Stomach (tissue), 9 donors: ENCODE data around the gene TTC38. TPM values are rescaled to one million over a fixed set of nuclear protein-coding genes. Genes with fewer than 3 reads are reported as not detected.

Experiments used
- DNase-seq, 2 donors: peaks; one replicate each; pipeline versions ENCODE4 v3.0.0 to v3.0.0-alpha.2; 2013 to 2019
- H3K27ac ChIP-seq, 5 donors: fragments of 200-600 bp in 4 of 5; sonication (generic) in 4 of 5; one replicate each; pipeline ENCODE4 v1.5.1; 2013 to 2019; ENCODE audit warnings: mild to moderate bottlenecking in 1 of 5, moderate library complexity in 1 of 5
- H3K27me3 ChIP-seq, 3 donors: fragments of 200-600 bp; sonication (generic); one replicate each; pipeline ENCODE4 v1.5.1; 2017 to 2019; ENCODE audit warnings: mixed run types in 1 of 3
- H3K36me3 ChIP-seq, 4 donors: fragments of 200-600 bp; sonication (generic); 1 replicate in 3 of 4; 2 replicates in 1 of 4; pipeline ENCODE4 v1.5.1; 2016 to 2019
- H3K4me1 ChIP-seq, 4 donors: fragments of 200-600 bp; sonication (generic); one replicate each; pipeline ENCODE4 v1.5.1; 2016 to 2019
- H3K4me3 ChIP-seq, 4 donors: fragments of 200-600 bp; sonication (generic) in 3 of 4; one replicate each; pipeline ENCODE4 v1.5.1; 2016 to 2019; ENCODE audit warnings: mild to moderate bottlenecking in 1 of 4
- H3K9me3 ChIP-seq, 4 donors: fragments of 200-600 bp; sonication (generic); one replicate each; pipeline ENCODE4 v1.5.1; 2016 to 2019
- EP300 ChIP-seq: sonication (generic); formaldehyde crosslinking; IDR thresholded peaks from one replicate; pipeline ENCODE4 v1.6.1; 2017; ENCODE audit warnings: antibody characterized with exemption
- POLR2A ChIP-seq, 4 donors: fragments of 450-650 bp; IDR thresholded peaks; one replicate each; pipeline ENCODE4 v1.6.1; 2016; ENCODE audit warnings: antibody characterized with exemption in 4 of 4, control low read depth in 2 of 4, mild to moderate bottlenecking in 1 of 4, moderate library complexity in 1 of 4
- POLR2AphosphoS5 ChIP-seq, 3 donors: sonication (generic); formaldehyde crosslinking; IDR thresholded peaks; one replicate each; pipeline ENCODE4 v1.6.1; 2016; ENCODE audit warnings: antibody characterized with exemption in 3 of 3
- WGBS, 5 donors: extraction: QIAGEN DNeasy Blood & Tissue Kit in 3 of 5; methylation state at CpG; one replicate each; pipeline versions ENCODE4 v1.1.5 to v1.1.7; 2013 to 2018; 5-methylcytosine and 5-hydroxymethylcytosine counted together
- intact Hi-C: fragments of 100-400 bp; cut with DNase I; formaldehyde crosslinking; loops from one replicate; pipeline ENCODE4 v1.15.1; 2023; ENCODE audit warnings: low total_unique reads
- polyA plus RNA-seq, 3 donors: library from polyadenylated mRNA; stranded (reverse); fragments of 200-250 nt; gene quantifications; one replicate each; pipeline ENCODE4 v1.2.3, GENCODE V29; 2013
- total RNA-seq, 5 donors: library from RNA; depleted of rRNA; stranded (reverse); fragments of >200 nt; gene quantifications; one replicate each; pipeline versions ENCODE4 v1.1.0 to v1.2.3, GENCODE V29; 2014 to 2016
- TF ChIP-seq, protein P1 (sequence below), 7 experiments: fragments of 450-650 bp in 4 of 7; fragments of 200-600 bp in 3 of 7; sonication (generic) in 3 of 7; IDR thresholded peaks; one replicate each; pipeline ENCODE4 v1.5.1; 2016 to 2019; ENCODE audit warnings: antibody characterized with exemption in 7 of 7, control low read depth in 2 of 7, mild to moderate bottlenecking in 1 of 7
- donor health status: healthy with polysubstance abuse.
- donor health status: Bipolar disorder and iron deficiency.
- donor health status: healthy.

The TTC38 gene
- total and polyA plus RNA-seq, 8 donors = 20.0 to 411 (median 38.4) TPM

DNA sequence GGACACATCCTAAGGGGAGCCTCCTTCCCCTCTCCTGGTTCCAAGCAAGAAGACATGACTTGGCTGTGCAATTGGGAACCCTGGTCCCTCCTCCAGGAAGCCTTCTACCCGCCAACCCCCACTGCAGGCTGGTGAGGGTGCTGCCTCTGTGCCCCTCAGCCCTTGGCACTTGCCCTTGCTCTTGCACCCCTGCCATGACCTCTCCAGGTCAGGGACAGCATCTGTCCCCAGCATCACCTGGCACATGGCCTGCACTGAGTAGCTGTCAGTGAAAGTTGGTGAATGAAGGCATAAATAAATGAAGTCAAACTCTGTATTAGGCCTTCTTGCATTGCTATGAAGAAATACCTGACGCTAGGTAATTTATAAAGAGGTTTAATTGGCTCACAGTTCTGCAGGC is 27.0 kb downstream of the TTC38 start:
- WGBS, 5 donors = 85 to 97% (median 93%) methylated on average over 2 of the region's 2 CpGs
- peaks cover 16 to 26% (median 22%) of the 10 kb centered on the region in 4 donors for H3K4me1 ChIP-seq
- no peak overlapping the region for H3K4me3 ChIP-seq
- no peaks in the 10 kb centered on the region for H3K27me3 ChIP-seq
- intact Hi-C loops = no loop called here
- H3K36me3 ChIP-seq = peaks cover 22 to 43% (median 42%) of the 10 kb centered on the region in 4 donors
- DNase-seq = no peak
- peaks cover 0 to 12% (median 5%) of the 10 kb centered on the region in 4 donors for H3K9me3 ChIP-seq
- no peak for TF ChIP-seq EP300
- TF ChIP-seq POLR2A (IDR thresholded peaks at IDR 0.05) = no peak
- TF ChIP-seq POLR2AphosphoS5 (IDR thresholded peaks at IDR 0.05) = no peak
- TF ChIP-seq, protein P1, sequence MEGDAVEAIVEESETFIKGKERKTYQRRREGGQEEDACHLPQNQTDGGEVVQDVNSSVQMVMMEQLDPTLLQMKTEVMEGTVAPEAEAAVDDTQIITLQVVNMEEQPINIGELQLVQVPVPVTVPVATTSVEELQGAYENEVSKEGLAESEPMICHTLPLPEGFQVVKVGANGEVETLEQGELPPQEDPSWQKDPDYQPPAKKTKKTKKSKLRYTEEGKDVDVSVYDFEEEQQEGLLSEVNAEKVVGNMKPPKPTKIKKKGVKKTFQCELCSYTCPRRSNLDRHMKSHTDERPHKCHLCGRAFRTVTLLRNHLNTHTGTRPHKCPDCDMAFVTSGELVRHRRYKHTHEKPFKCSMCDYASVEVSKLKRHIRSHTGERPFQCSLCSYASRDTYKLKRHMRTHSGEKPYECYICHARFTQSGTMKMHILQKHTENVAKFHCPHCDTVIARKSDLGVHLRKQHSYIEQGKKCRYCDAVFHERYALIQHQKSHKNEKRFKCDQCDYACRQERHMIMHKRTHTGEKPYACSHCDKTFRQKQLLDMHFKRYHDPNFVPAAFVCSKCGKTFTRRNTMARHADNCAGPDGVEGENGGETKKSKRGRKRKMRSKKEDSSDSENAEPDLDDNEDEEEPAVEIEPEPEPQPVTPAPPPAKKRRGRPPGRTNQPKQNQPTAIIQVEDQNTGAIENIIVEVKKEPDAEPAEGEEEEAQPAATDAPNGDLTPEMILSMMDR (IDR thresholded peaks at IDR 0.05) = no peak
- H3K27ac ChIP-seq = no peak overlapping the region

DNA sequence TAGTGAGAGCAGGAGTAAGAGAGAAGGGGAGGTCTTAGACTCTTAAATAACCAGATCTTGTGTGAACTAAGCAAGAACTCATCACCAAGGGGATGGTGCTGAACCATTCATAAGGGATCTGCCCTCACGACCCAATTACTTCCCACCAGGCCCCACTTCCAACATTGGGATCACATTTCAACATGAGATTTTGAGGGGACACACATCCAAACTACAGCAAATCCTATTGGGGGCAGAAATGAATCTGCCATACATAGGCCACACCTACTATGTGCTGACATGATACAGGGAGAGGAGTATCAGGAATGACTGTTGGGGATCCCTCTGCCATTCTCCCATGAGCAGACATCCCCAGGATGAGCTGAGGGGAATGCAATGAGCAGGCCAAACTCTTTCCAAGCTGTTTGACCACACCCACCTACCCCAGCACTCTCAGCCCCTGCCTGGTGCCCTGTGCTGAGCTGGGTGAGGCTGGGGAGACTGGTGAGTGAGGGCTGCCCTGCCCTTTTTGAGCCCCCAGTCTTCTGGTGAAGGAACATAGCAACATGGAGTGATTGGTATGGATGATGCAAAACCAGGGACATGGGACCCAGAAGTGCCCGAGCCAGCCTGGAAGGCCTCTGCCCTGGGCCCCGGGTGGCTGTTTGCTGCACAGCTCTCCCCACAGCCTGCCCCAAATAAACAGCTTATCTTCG is 27.6 kb downstream of the TTC38 start:
- 54 to 63% (median 57%) methylated on average over 4 of the region's 4 CpGs for WGBS, 5 donors
- H3K27ac ChIP-seq = peak overlapping the region; percentile 90 to 96 (median 91)
- peaks cover 16 to 26% (median 22%) of the 10 kb centered on the region in 4 donors for H3K4me1 ChIP-seq
- DNase-seq = no peak
- H3K4me3 ChIP-seq = peak overlapping the region; percentile 55 to 87 (median 60)
- intact Hi-C loops = no loop called here
- no peaks in the 10 kb centered on the region for H3K27me3 ChIP-seq
- peaks cover 0 to 12% (median 5%) of the 10 kb centered on the region in 4 donors for H3K9me3 ChIP-seq
- TF ChIP-seq, protein P1 (IDR thresholded peaks at IDR 0.05) = no peak
- TF ChIP-seq POLR2AphosphoS5 (IDR thresholded peaks at IDR 0.05) = no peak
- TF ChIP-seq POLR2A (IDR thresholded peaks at IDR 0.05) = no peak
- TF ChIP-seq EP300 = no peak
- peaks cover 19 to 37% (median 35%) of the 10 kb centered on the region in 4 donors for H3K36me3 ChIP-seq

DNA sequence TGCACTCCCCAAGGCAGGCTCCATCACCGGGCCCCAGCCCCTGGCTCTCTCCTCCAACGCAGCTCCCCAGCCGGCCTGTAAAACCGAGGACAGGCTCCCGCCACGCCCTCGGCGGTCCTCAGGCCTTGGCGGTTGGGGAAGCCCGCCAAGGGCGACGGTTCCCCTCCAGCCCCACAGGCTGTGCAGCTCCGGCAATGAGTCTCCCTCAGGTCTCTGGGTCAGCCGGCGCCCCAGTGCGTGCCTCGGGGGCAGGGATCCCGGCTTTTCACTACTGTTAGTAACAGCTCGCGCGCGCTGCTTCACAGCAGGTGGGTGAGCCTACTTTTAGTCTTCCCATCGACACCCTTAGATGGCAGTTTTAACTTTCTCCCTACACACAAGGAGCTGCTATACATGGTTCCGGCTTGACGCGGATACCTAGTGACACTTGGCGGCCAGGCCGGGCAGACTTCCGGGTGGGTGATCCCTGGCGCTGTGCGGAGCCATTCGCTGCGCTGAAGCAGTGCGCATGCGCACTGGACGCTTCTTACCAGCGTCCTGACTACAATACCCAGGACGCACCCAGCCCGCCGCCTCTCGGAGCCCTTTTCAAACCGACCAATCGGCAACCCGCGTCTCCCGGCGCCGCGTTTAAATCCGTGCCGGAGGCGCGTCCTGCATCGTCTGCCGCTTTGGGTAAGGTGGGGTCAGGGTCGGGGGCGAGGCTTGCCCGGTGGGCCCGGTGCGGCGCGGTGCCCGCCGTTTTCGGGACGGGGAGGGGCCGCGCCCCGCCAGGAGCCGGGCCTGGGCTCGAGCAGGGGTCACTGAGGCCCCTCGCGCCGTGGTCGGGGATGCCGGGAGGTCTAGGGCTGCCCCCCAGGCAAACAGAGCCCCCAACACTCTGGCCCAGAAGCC is 28.7 kb downstream of the TTC38 start, which contains the start of gene GTSE1:
TSS of gene GTSE1 (plus strand) at position 614 of the 894 bp plus-strand sequence. CDS start 531 bp downstream, outside the sequence.
- peak within 1 kb of the TSS; percentile 90 to 96 (median 91) for H3K27ac ChIP-seq
- DNase-seq = peak; percentile 99
- peak within 1 kb of the TSS; percentile 55 to 87 (median 60) for H3K4me3 ChIP-seq
- peaks cover 12 to 26% (median 25%) of the 10 kb centered on the region in 4 donors for H3K36me3 ChIP-seq
- H3K9me3 ChIP-seq = peaks cover 0 to 8% (median 3%) of the 10 kb centered on the region in 4 donors
- TF ChIP-seq POLR2AphosphoS5 (IDR thresholded peaks at IDR 0.05) (peak; percentile 73 to 93 (median 88)), POLR2A (IDR thresholded peaks at IDR 0.05) (no peak)
- TF ChIP-seq, protein P1 (IDR thresholded peaks at IDR 0.05) = peak in 2 of 7 experiments; percentile 20 to 38
- WGBS, 5 donors = 0 to 1% (median 0%) methylated on average over 25 to 76 of the region's 76 CpGs
- peaks cover 16 to 26% (median 22%) of the 10 kb centered on the region in 4 donors for H3K4me1 ChIP-seq
- intact Hi-C loops = no loop called here
- H3K27me3 ChIP-seq = no peaks in the 10 kb centered on the region
